Mucosa of stomach (tissue), 1 donor: ENCODE results near the gene VHLL.
"Not testable (repeated sequence)": the region's sequence is repeated elsewhere in the genome, so short reads cannot be mapped to it uniquely, and the experiment has no call there.

Source experiments
- H3K27me3 ChIP-seq: one replicate; pipeline ENCODE4 v1.7.0; 2013; ENCODE audit warnings: mild to moderate bottlenecking, low read length; ENCODE audit not compliant: control insufficient read depth, insufficient read depth
- H3K36me3 ChIP-seq: one replicate; pipeline ENCODE4 v1.7.0; 2013; ENCODE audit warnings: low read length; ENCODE audit not compliant: control insufficient read depth, insufficient read depth
- H3K4me1 ChIP-seq: one replicate; pipeline ENCODE4 v1.7.0; 2013; ENCODE audit warnings: mild to moderate bottlenecking, low read length; ENCODE audit not compliant: control insufficient read depth, insufficient read depth
- H3K4me3 ChIP-seq: one replicate; pipeline ENCODE4 v1.7.0; 2013; ENCODE audit warnings: low read length
- H3K9ac ChIP-seq: one replicate; pipeline ENCODE4 v1.7.0; 2013; ENCODE audit warnings: mild to moderate bottlenecking, low read length, moderate library complexity
- H3K9me3 ChIP-seq: one replicate; pipeline ENCODE4 v1.7.0; 2013; ENCODE audit warnings: mild to moderate bottlenecking, low read length, moderate library complexity; ENCODE audit not compliant: control insufficient read depth
- donor health status: Pancreatic carcinoma.

VHLL gene

DNA sequence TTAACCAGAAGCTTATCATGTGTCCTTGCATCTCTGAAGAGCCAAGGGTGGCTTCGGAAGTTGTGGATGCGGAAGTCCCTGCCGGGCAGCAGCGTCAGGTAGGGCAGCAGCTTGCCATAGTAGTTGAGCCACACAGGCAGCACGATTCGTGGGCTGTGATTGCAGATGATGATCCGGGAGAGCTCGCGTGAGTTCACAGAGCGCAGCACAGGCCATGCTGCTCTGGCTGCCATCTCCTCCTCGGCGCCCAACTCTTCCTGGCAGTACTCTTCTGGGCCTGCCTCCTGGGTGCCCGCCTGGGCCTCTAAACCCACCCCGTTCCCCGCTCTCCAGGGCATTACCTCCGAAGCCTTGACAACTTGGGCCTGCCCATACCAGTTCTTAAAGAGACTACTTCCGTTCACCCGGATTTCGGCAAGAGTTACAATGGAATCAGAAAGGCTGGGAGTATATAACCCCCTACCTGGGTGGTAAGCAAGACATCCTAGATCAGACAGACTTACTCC, at the start of gene VHLL:
Gene VHLL (minus strand): TSS at position 456 of the 506 bp plus-strand sequence. CDS start 118 bp downstream, at position 338.
- no peaks in the 10 kb centered on the region for H3K36me3 ChIP-seq
- H3K9me3 ChIP-seq: no peaks in the 10 kb centered on the region
- H3K4me1 ChIP-seq: peaks cover 10% of the 10 kb centered on the region
- no peak within 1 kb of the TSS for H3K9ac ChIP-seq
- no peaks in the 10 kb centered on the region for H3K27me3 ChIP-seq
- no peak within 1 kb of the TSS for H3K4me3 ChIP-seq

DNA sequence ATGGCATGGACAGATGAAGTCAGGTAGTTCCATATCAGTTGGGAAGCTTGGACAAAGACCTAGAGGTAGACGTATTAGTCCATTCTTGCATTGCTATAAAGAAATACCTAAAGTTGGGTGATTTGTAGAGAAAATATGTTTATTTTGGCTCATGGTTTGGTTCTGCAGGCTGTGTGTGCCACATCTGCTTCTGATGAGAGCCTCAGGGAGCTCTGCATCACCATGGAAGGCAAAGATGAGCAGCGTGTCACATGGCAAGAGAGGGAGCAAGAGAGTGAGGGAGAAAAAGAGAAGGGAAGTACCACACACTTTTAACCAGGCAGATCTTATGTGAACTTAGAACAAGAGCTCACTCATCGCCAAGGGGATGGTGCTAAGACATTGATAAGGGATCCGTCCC, 48.2 kb upstream of the VHLL start:
- Histone ChIP-seq H3K36me3 (no peaks in the 10 kb centered on the region), H3K4me3 (no peak overlapping the region), H3K9me3 (no peaks in the 10 kb centered on the region), H3K27me3 (no peaks in the 10 kb centered on the region), H3K4me1 (no peaks in the 10 kb centered on the region), H3K9ac (no peak overlapping the region)

- Histone ChIP-seq H3K4me1 (no peaks in the 10 kb centered on the region), H3K36me3 (no peaks in the 10 kb centered on the region), H3K9me3 (no peaks in the 10 kb centered on the region), H3K27me3 (no peaks in the 10 kb centered on the region), H3K4me3 (no peak overlapping the region), H3K9ac (no peak overlapping the region)
These were observed 47.5 kb upstream of the VHLL start for GRCh38 chr1:156346636-156347035.

DNA sequence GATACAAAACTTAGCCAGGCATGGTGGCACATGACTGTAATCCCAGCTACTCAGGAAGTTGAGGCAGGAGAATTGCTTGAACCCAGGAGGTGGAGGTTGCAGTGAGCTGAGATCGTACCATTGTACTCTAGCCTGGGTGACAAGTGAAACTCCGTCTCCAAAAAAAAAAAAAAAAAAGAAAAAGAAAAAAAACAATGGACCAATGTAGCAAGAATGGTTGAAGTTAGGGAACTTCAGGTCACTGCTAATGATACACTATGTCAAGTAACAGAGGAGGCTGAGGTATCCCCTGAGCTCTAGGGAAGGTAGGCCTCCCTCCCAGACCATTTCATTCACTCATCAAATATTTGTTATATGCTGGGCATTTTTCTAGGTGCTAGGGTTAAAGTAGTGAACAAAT, 46.9 kb upstream of the VHLL start:
- not testable (repeated sequence) for H3K36me3 ChIP-seq, H3K27me3 ChIP-seq, H3K4me1 ChIP-seq, H3K4me3 ChIP-seq, H3K9me3 ChIP-seq, H3K9ac ChIP-seq

DNA sequence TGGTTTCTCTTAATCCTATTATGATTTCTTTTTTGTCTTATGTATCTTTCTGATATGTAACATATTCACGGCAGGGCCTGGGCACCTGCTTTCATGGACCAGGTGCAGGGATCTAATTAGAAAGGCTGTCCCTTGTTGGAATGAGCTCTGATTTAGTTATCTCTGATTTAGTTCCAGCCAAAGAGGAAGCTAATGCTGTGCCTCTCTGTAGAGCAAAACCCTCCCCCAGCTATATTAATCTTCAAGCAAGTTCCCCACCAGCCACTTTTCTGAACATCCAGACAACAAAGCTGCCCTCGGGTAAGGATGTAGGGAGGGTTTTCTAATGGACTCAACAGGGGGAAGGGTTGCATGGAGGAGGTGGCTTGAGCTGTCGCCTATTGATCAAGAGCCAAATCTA, 45.3 kb upstream of the VHLL start:
- Histone ChIP-seq H3K9ac (no peak overlapping the region), H3K4me3 (no peak overlapping the region)

GRCh38 chr1:156342166-156342955, 43.3 kb upstream of the VHLL start:
- H3K9me3 ChIP-seq: no peaks in the 10 kb centered on the region
- H3K4me1 ChIP-seq: no peaks in the 10 kb centered on the region
- no peak overlapping the region for H3K4me3 ChIP-seq
- no peak overlapping the region for H3K9ac ChIP-seq
- no peaks in the 10 kb centered on the region for H3K36me3 ChIP-seq
- no peaks in the 10 kb centered on the region for H3K27me3 ChIP-seq

More for the DNA sequence above, 45.3 kb upstream of the VHLL start:
- Histone ChIP-seq H3K27me3 (no peaks in the 10 kb centered on the region), H3K9me3 (no peaks in the 10 kb centered on the region), H3K36me3 (no peaks in the 10 kb centered on the region), H3K4me1 (no peaks in the 10 kb centered on the region)

DNA sequence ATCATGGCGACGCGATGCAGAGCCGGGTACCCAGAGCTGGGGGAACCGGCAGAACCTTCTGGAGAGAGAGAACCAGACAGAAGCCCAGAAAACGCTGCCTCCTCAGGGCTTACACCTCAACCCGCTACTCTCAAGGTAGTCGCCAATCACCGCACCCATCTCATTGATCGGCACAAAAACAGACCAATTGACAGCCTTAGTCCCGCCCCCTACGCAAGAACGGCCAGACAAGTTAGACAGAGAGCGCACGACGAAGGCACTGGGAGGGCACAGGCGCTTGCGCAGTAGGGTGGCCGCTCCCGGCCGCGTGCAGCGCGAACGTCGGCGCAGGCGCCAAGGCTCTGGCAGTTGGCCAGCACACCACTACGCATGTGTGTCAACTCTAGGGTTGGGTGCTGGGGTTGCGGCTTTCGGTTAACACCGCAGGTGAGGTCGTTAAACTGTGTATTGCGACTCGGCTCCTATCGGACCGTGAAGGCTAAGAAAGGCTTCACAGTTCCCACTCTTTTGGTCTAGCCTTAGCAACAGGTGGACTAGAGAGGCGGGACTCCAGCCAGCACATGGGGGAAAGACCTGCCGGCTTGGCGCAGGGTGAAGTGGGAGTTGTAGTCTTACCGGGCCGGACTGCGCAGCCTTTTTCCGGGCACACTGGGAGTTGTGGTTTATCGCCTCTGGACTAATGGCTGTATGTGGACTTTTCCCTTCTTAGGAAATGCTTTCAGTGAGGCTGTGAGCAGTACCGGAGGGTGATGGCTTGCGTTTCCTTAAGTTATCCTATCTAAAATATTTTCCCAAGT, 39.3 kb upstream of the VHLL start, which contains the start of the genes CCT3 and TSACC:
Gene CCT3 (minus strand): TSS at position 113 of the 797 bp plus-strand sequence. CDS start 108 bp downstream, at position 5.
Gene TSACC (plus strand): TSS at position 347 of the 797 bp plus-strand sequence. CDS start 1,232 bp downstream, outside the sequence.
- Histone ChIP-seq H3K4me3 (peak within 1 kb of the TSS; percentile 49), H3K9ac (peak within 1 kb of the TSS; percentile 62), H3K27me3 (no peaks in the 10 kb centered on the region), H3K9me3 (no peaks in the 10 kb centered on the region), H3K4me1 (peaks cover 5% of the 10 kb centered on the region), H3K36me3 (no peaks in the 10 kb centered on the region)

DNA sequence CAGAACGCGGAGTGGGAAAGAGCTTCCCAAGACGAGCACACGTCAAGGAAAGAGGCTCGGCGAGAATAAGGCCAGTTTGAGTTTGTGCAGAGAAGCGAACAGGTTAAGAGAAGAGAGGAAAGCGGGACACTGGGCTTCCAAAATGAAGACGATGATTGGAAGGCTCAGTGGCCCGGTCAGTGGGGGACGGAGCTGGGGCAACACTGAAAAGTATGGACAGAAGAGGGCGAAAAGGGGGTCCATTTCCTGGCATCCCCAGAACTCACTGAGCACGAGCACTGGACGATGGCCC, 38.7 kb upstream of the VHLL start:
- H3K9me3 ChIP-seq: no peaks in the 10 kb centered on the region
- no peaks in the 10 kb centered on the region for H3K27me3 ChIP-seq
- no peaks in the 10 kb centered on the region for H3K36me3 ChIP-seq
- H3K4me1 ChIP-seq: peaks cover 5% of the 10 kb centered on the region
- H3K4me3 ChIP-seq: peak overlapping the region; percentile 49
- peak overlapping the region; percentile 62 for H3K9ac ChIP-seq

GRCh38 chr1:156337052-156337887, 38.2 kb upstream of the VHLL start:
- no peaks in the 10 kb centered on the region for H3K9me3 ChIP-seq
- no peaks in the 10 kb centered on the region for H3K36me3 ChIP-seq
- peak overlapping the region; percentile 49 for H3K4me3 ChIP-seq
- H3K4me1 ChIP-seq: peaks cover 5% of the 10 kb centered on the region
- H3K9ac ChIP-seq: peak overlapping the region; percentile 62
- no peaks in the 10 kb centered on the region for H3K27me3 ChIP-seq

DNA sequence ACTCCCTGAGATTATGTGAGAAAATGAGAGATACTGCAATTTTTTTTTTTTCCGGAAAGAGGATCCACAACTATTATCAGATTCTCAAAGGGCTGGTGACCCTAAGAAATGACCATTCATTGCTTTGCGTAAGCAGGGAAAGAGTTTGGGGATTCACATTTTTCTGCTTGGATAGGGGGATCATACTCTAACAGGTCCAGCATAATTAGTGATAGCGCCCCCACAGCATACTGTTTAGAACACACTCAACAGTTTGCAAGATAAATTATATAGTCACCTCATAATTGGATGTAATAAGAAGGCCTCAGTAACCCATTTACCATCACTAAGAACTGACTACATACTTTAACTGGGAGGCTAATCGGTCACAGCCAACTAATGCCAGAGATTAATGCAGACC, 37.1 kb upstream of the VHLL start:
- Histone ChIP-seq H3K4me3 (no peak overlapping the region), H3K36me3 (no peaks in the 10 kb centered on the region), H3K9ac (no peak overlapping the region)

DNA sequence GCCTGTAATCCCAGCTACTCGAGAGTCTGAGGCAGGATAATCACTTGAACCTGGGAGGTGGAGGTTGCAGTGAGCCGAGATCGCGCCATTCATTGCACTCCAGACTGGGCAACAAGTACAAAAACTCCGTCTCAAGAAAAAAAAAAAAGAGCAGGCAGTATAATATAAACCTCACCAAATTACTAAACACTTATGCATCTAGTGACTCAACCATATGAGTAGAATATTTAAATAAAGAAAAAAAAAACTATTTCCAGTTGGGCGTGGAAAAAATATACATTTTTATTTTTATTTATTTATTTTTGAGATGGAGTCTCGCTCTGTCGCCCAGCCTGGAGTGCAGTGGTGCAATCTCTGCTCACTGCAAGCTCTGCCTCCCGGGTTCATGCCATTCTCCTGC, 24.1 kb upstream of the VHLL start:
- not testable (repeated sequence) for H3K4me1 ChIP-seq, H3K9ac ChIP-seq
- H3K36me3 ChIP-seq: peaks cover 18% of the 10 kb centered on the region

More for the DNA sequence above, 37.1 kb upstream of the VHLL start:
- Histone ChIP-seq H3K4me1 (peaks cover 5% of the 10 kb centered on the region), H3K9me3 (no peaks in the 10 kb centered on the region), H3K27me3 (no peaks in the 10 kb centered on the region)

More for the DNA sequence above, 24.1 kb upstream of the VHLL start:
- not testable (repeated sequence) for H3K27me3 ChIP-seq, H3K9me3 ChIP-seq, H3K4me3 ChIP-seq
